Measurements from ENCODE around the gene DOCK4. TPM values are rescaled to one million over a fixed set of nuclear protein-coding genes. Genes with fewer than 3 reads are reported as not detected.

DOCK4 gene
- total and polyA plus RNA-seq, 2 of the 8 experiments (the other 6 are each of a cell fraction or from before 2014, with no cell fraction given), result 5.1 to 23.6 TPM

DNA sequence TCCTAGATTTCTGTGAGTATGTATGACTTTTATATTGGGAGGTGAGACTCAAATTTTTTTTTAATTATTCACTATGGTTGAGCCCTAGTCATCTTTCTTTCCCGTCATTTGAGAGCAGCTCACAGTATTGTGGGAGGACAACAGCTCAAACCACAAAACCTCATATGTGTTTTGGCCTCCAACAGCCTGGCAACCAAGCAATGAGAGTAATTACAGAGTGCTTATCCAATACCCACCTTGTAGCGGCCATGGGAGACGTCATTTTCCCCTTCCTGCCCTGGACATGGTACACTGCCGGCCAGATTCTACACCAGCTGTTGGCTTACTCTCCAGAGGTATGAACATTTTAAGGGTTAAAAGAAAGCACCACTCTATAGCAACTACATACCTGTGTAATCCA lies 49.1 kb downstream of the DOCK4 start:
- no peaks in the 10 kb centered on the region for H3K27me3 ChIP-seq (replicated peaks in 1 of 4; ENCODE audit: control insufficient read depth in 3 of 4, extremely low read depth in 1 of 4, insufficient read depth in 3 of 4, low read length in 3 of 4)
- no peak overlapping the region for H3K9ac ChIP-seq (replicated peaks in 1 of 4; ENCODE audit: extremely low read depth in 1 of 4, low read depth in 3 of 4, low read length in 3 of 4)
- no peak overlapping the region for H3K14ac ChIP-seq (ENCODE audit: insufficient read length)
- H3K4me3 ChIP-seq (ENCODE audit: extremely low read depth in 1 of 4, insufficient read depth in 2 of 4, low read depth in 3 of 4, low read length in 4 of 4), result no peak overlapping the region
- no peak overlapping the region for H3K27ac ChIP-seq (ENCODE audit: low read depth, low read length)
- FAIRE-seq, result no peak
- peaks cover 3 to 17% (median 9%) of the 10 kb centered on the region in 4 experiments; a peak in 6 of 7 replicates for H3K4me1 ChIP-seq (replicated peaks in 1 of 4; ENCODE audit: control insufficient read depth in 3 of 4, insufficient read depth in 4 of 4, low read length in 3 of 4)
- no peak overlapping the region for H4K5ac ChIP-seq (ENCODE audit: insufficient read length, low read depth, low read length)
- no peak overlapping the region for H2AK5ac ChIP-seq (ENCODE audit: low read depth, low read length)
- H4K91ac ChIP-seq (replicated peaks; ENCODE audit: insufficient read length, low read length), result no peak overlapping the region
- no peak overlapping the region for H3K4ac ChIP-seq (replicated peaks; ENCODE audit: insufficient read length, low read depth, low read length)
- H3K18ac ChIP-seq (ENCODE audit: extremely low read depth, low read length), result no peak overlapping the region
- H3K9me3 ChIP-seq (ENCODE audit: insufficient read depth in 2 of 2, low read depth in 1 of 2, low read length in 1 of 2), result no peaks in the 10 kb centered on the region
- H3K23me2 ChIP-seq (ENCODE audit: low read depth, low read length), result 0 out of 2 replicates have a peak, but pooled peaks cover 2% of the 10 kb centered on the region
- no peak for DNase-seq (ENCODE audit: low read depth in 1 of 2, low spot score in 2 of 2)
- H3K79me1 ChIP-seq (ENCODE audit: low read depth, low read length), result no peaks in the 10 kb centered on the region
- WGBS, 2 experiments (ENCODE audit: extremely low coverage in 1 of 2, insufficient coverage in 1 of 2, insufficient read length in 1 of 2, insufficient replicate concordance in 2 of 2, low coverage in 1 of 2, low lambda C conversion rate in 2 of 2, missing lambda C conversion rate in 1 of 2), result 70% methylated on average over 4 of the region's 4 CpGs; no CpG with 5 or more reads in 1 of the 2 experiments
- no peak overlapping the region for H2BK12ac ChIP-seq (ENCODE audit: low read depth, low read length)
- H3K79me2 ChIP-seq (ENCODE audit: control insufficient read depth in 1 of 2, insufficient read depth in 2 of 2, low read length in 2 of 2), result peaks cover 0 to 47% of the 10 kb centered on the region in 2 experiments; a peak in 2 of 4 replicates
- no peak overlapping the region for H2BK120ac ChIP-seq (replicated peaks; ENCODE audit: low read depth, low read length)
- H4K8ac ChIP-seq (ENCODE audit: extremely low read depth, insufficient read depth, low read length), result no peak overlapping the region
- H2BK5ac ChIP-seq (ENCODE audit: low read depth, low read length), result no peak overlapping the region
- H3K23ac ChIP-seq (ENCODE audit: insufficient read length), result no peak overlapping the region
- H2BK20ac ChIP-seq (ENCODE audit: low read length), result no peak overlapping the region
- no peak overlapping the region for H2AFZ ChIP-seq (ENCODE audit: low read length)
- peaks cover 0 to 2% of the 10 kb centered on the region in 2 experiments for H4K20me1 ChIP-seq (replicated peaks in 1 of 2; ENCODE audit: control insufficient read depth in 1 of 2, insufficient read depth in 2 of 2, low read length in 2 of 2)
- TF ChIP-seq SIRT6 (IDR thresholded peaks at IDR 0.05; ENCODE audit: low read length) (no peak), CEBPB (IDR thresholded peaks at IDR 0.05; ENCODE audit: low read depth, low read length) (no peak), SAP30 (IDR thresholded peaks at IDR 0.05; ENCODE audit: insufficient read depth, insufficient replicate concordance, low read length) (no peak), SRF (IDR thresholded peaks at IDR 0.05; ENCODE audit: low read depth, low read length) (no peak)
- ChIA-PET CTCF (ENCODE audit: partially characterized antibody) (interaction anchor here (0.7 to 1.2 kb wide), 2 partner anchors 10 to 394 kb away, joined by 3 to 4 read pairs; no protein-coding TSS in a partner anchor), POLR2A (ENCODE audit: partially characterized antibody) (no interaction called here)
- no peak overlapping the region for H3K4me2 ChIP-seq (ENCODE audit: insufficient read depth in 1 of 2, low read depth in 2 of 2, low read length in 2 of 2)
- no peak overlapping the region for H2BK15ac ChIP-seq (ENCODE audit: low read length)
- H3K56ac ChIP-seq (replicated peaks; ENCODE audit: insufficient read length, low read depth, low read length), result no peak overlapping the region
- H3K36me3 ChIP-seq (ENCODE audit: control insufficient read depth in 2 of 4, insufficient read depth in 4 of 4, low read length in 3 of 4), result no peaks in the 10 kb centered on the region

Measured in H1 (cell line).